GM12873 (cell line): Measurements from ENCODE around the gene CSTF3.

Experiments
- CTCF ChIP-seq: IDR thresholded peaks from 2 replicates; pipeline ENCODE4 v1.5.1; 2012; ENCODE audit warnings: low read depth, mild to moderate bottlenecking, moderate library complexity, low read length, control low read depth; ENCODE audit not compliant: insufficient read depth; ENCODE audit errors: missing control alignments

Gene CSTF3

GRCh38 chr11:33045551-33046255 is 115.6 kb downstream of the CSTF3 start:
- TF ChIP-seq CTCF, result no peak

GRCh38 chr11:33044285-33044756 is 117.0 kb downstream of the CSTF3 start:
- no peak for TF ChIP-seq CTCF

- TF ChIP-seq CTCF, result no peak
Measured at GRCh38 chr11:33043221-33043830, 118.0 kb downstream of the CSTF3 start.

- no peak for TF ChIP-seq CTCF
Measured at GRCh38 chr11:33040862-33041453, 120.3 kb downstream of the CSTF3 start.

GRCh38 chr11:33040033-33040861 is 121.0 kb downstream of the CSTF3 start:
- TF ChIP-seq CTCF, result no peak

- no peak for TF ChIP-seq CTCF
Measured at GRCh38 chr11:33039274-33040032, 121.8 kb downstream of the CSTF3 start, which contains the start of gene TCP11L1. TSS of gene TCP11L1 (plus strand) at chr11:33039572. CDS start at chr11:33043774, 4,202 bp downstream.

GRCh38 chr11:33035011-33035410 is 126.3 kb downstream of the CSTF3 start:
- TF ChIP-seq CTCF, result no peak
